ENCODE measurements around the gene TSLP.

DNA sequence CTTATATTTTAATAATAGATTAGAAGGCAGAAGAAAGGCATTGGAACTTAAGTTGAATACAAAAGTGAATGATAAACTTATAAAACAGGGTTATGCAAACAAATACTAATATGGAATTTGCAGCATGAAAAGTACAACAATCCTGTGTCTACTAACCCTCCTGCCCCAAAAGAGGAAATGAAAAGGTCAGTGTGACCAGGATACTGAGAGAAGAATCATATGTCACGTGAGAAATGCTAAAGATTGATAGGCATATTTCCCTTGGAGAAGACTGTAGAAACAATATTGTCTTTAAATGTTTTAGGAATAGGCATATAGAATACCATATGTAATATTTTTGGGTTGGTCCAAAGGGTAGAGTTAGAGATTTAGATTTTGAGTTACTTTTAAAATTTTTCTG is 24.5 kb downstream of the TSLP start:
- TF ChIP-seq SUZ12 (IDR thresholded peaks at IDR 0.05; ENCODE audit: extremely low read depth, insufficient read depth, insufficient read length) (no peak), ZNF274 (IDR thresholded peaks at IDR 0.05; ENCODE audit: low read depth, low read length) (no peak), YY1 (IDR thresholded peaks at IDR 0.05; ENCODE audit: insufficient read depth, insufficient read length) (no peak)
